Adrenal gland (tissue), 12 donors: ENCODE data around the gene LPIN1. TPM values are rescaled to one million over a fixed set of nuclear protein-coding genes. Genes with fewer than 3 reads are reported as not detected.

Experiments used
- DNase-seq, 7 donors: peaks; one replicate each; pipeline ENCODE4 v3.0.0-alpha.2; 2019 to 2020
- H3K27ac ChIP-seq, 5 donors: fragments of 200-600 bp; sonication (generic) in 4 of 5; 1 replicate in 3 of 5; 2 replicates in 2 of 5; pipeline versions ENCODE4 v1.5.1 to v1.8.0; 2016 to 2020; ENCODE audit warnings: mild to moderate bottlenecking in 1 of 5
- H3K27me3 ChIP-seq: fragments of 200-600 bp; 2 replicates; pipeline ENCODE4 v1.8.0; 2021
- H3K36me3 ChIP-seq, 2 donors: fragments of 200-600 bp; replicated peaks in 1 of 2; 1 replicate in 1 of 2; 2 replicates in 1 of 2; pipeline versions ENCODE4 v1.5.1 to v1.8.0; 2018 to 2022
- H3K4me1 ChIP-seq, 2 donors: fragments of 200-600 bp; replicated peaks in 1 of 2; 1 replicate in 1 of 2; 2 replicates in 1 of 2; pipeline versions ENCODE4 v1.5.1 to v1.8.0; 2018 to 2021
- H3K4me3 ChIP-seq, 4 donors: fragments of 200-600 bp; sonication (generic) in 3 of 4; one replicate each; pipeline ENCODE4 v1.5.1; 2016 to 2018
- H3K9me3 ChIP-seq, 3 donors: fragments of 200-600 bp; sonication (generic) in 1 of 3; replicated peaks in 1 of 3; 1 replicate in 2 of 3; 2 replicates in 1 of 3; pipeline versions ENCODE4 v1.5.1 to v1.8.0; 2016 to 2021
- POLR2A ChIP-seq, 2 donors: fragments of 450-650 bp; IDR thresholded peaks; one replicate each; pipeline ENCODE4 v1.6.1; 2017; ENCODE audit warnings: antibody characterized with exemption in 2 of 2, mild to moderate bottlenecking in 2 of 2, moderate library complexity in 1 of 2
- WGBS, 4 donors: extraction: QIAGEN DNeasy Blood & Tissue Kit in 2 of 4; methylation state at CpG; one replicate each; pipeline versions ENCODE4 v1.1.5 to v1.1.7; 2013 to 2017; 5-methylcytosine and 5-hydroxymethylcytosine counted together
- intact Hi-C, 2 donors: fragments of 100-400 bp; cut with DNase I; formaldehyde crosslinking; loops; one replicate each; pipeline versions ENCODE4 v1.14.1 to v1.15.0; 2022 to 2023
- polyA plus RNA-seq, 3 donors: library from polyadenylated mRNA; stranded (reverse); fragments of 200-250 nt in 2 of 3; fragments of 350-450 nt in 1 of 3; fragmentation: Illumina TruSeq in 1 of 3; extraction: RNeasy Lipid Tissue Mini Kit (QIAGEN cat#74804) in 1 of 3; gene quantifications; one replicate each; pipeline ENCODE4 v1.2.3, GENCODE V29; 2013 to 2014
- total RNA-seq, 9 donors: library from RNA; depleted of rRNA in 4 of 9; stranded (reverse); fragments of >200 nt in 4 of 9; fragments of 120-200 nt in 1 of 9; fragmentation: NEBNext Ultra II Directional in 1 of 9; extraction: Animal tissue kit (Norgen Biotek cat#: 25700) in 1 of 9; gene quantifications; one replicate each; pipeline versions ENCODE4 v1.1.0 to v1.2.4, GENCODE V29; 2013 to 2023
- TF ChIP-seq, protein P1 (sequence below), 6 experiments: fragments of 450-650 bp in 4 of 6; fragments of 200-600 bp in 2 of 6; sonication (generic) in 1 of 6; IDR thresholded peaks; 1 replicate in 5 of 6; 2 replicates in 1 of 6; pipeline versions ENCODE4 v1.5.1 to v1.8.0; 2016 to 2021; ENCODE audit warnings: antibody characterized with exemption in 6 of 6, mild to moderate bottlenecking in 2 of 6, moderate library complexity in 1 of 6
- donor health status: healthy with polysubstance abuse.
- donor health status: Bipolar disorder and iron deficiency.
- donor health status: DM: yes; HTN: yes; CAD: no.
- donor health status: DM: no; HTN: no; CAD: no.
- donor health status: DM: no; HTN: no; CAD: no.
- donor health status: DM: yes; HTN: yes; CAD: no.

LPIN1 gene
- total and polyA plus RNA-seq, 12 donors: 17.0 to 58.5 (median 36.8) TPM

- TF ChIP-seq, protein P1, sequence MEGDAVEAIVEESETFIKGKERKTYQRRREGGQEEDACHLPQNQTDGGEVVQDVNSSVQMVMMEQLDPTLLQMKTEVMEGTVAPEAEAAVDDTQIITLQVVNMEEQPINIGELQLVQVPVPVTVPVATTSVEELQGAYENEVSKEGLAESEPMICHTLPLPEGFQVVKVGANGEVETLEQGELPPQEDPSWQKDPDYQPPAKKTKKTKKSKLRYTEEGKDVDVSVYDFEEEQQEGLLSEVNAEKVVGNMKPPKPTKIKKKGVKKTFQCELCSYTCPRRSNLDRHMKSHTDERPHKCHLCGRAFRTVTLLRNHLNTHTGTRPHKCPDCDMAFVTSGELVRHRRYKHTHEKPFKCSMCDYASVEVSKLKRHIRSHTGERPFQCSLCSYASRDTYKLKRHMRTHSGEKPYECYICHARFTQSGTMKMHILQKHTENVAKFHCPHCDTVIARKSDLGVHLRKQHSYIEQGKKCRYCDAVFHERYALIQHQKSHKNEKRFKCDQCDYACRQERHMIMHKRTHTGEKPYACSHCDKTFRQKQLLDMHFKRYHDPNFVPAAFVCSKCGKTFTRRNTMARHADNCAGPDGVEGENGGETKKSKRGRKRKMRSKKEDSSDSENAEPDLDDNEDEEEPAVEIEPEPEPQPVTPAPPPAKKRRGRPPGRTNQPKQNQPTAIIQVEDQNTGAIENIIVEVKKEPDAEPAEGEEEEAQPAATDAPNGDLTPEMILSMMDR (IDR thresholded peaks at IDR 0.05): no peak
- TF ChIP-seq POLR2A (IDR thresholded peaks at IDR 0.05): no peak
- Histone ChIP-seq H3K36me3 (peaks cover 0 to 64% of the 10 kb centered on the region in 2 donors), H3K4me3 (no peak overlapping the region)
Measured at GRCh38 chr2:11770531-11771188, 24.2 kb downstream of the LPIN1 start.

GRCh38 chr2:11771971-11772615 lies 25.7 kb downstream of the LPIN1 start:
- no peaks in the 10 kb centered on the region for H3K4me1 ChIP-seq
- 82 to 90% (median 86%) methylated on average over 8 of the region's 8 CpGs for WGBS, 4 donors
- intact Hi-C loops: no loop called here
- H3K27me3 ChIP-seq: no peaks in the 10 kb centered on the region
- TF ChIP-seq, protein P1 (IDR thresholded peaks at IDR 0.05): no peak
- no peak for TF ChIP-seq POLR2A (IDR thresholded peaks at IDR 0.05)
- no peak overlapping the region for H3K4me3 ChIP-seq
- DNase-seq: peak in 1 of 7 donors; percentile 42
- no peak overlapping the region for H3K27ac ChIP-seq
- no peaks in the 10 kb centered on the region for H3K9me3 ChIP-seq
- peaks cover 0 to 49% of the 10 kb centered on the region in 2 donors for H3K36me3 ChIP-seq

More at GRCh38 chr2:11770531-11771188, 24.2 kb downstream of the LPIN1 start:
- 84 to 91% (median 88%) methylated on average over 6 of the region's 6 CpGs for WGBS, 4 donors
- intact Hi-C loops: no loop called here
- peak in 1 of 7 donors; percentile 1 for DNase-seq
- H3K27ac ChIP-seq: no peak overlapping the region
- no peaks in the 10 kb centered on the region for H3K4me1 ChIP-seq
- H3K27me3 ChIP-seq: no peaks in the 10 kb centered on the region
- no peaks in the 10 kb centered on the region for H3K9me3 ChIP-seq

GRCh38 chr2:11773111-11773510 lies 26.7 kb downstream of the LPIN1 start:
- Histone ChIP-seq H3K4me1 (peaks cover 0 to 2% of the 10 kb centered on the region in 2 donors), H3K4me3 (no peak overlapping the region), H3K36me3 (peaks cover 0 to 40% of the 10 kb centered on the region in 2 donors), H3K27ac (no peak overlapping the region), H3K9me3 (no peaks in the 10 kb centered on the region), H3K27me3 (no peaks in the 10 kb centered on the region)
- peak in 1 of 7 donors; percentile 51 for DNase-seq
- intact Hi-C loops: no loop called here
- 78 to 92% (median 87%) methylated on average over 10 of the region's 10 CpGs for WGBS, 4 donors
- TF ChIP-seq POLR2A (IDR thresholded peaks at IDR 0.05): no peak
- TF ChIP-seq, protein P1 (IDR thresholded peaks at IDR 0.05): no peak

DNA sequence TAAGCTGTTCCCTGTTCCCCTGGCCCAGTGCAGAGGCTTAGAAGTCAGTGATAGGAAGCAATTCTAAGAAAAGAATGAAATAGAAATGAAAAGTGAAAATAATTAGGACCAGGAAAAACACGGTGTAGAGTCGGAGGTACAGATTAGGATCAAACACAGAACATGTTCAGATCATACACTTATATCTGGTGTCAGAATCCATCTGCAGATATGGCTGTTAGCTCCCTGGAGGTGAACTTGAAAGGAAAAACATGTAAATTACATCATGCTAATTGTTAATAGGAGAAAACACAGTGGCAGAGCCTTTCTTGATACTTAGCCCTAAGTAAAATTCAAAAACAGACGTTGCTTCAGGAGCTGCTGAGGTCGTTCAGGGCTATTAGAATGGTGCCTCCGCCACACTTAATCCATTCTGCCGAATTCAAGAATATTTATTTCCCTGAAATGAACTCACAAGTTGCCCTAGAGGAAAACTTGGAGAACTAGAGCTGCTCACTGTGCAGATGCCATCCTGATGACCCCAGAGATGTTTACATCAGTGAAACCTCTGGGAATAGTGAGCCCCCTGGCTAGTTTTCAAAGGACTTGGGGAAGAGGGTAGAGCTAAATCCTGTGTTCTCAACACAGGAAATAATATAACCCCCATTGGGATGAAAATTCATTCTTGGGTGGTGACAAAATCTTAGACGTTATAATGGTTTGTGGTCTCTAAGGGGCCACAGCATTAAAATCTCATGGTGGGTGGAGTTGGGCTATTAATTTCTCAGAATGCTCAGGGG lies 27.5 kb downstream of the LPIN1 start:
- WGBS, 4 donors: 77 to 88% (median 81%) methylated on average over 7 of the region's 7 CpGs
- peak in 1 of 7 donors; percentile 28 for DNase-seq
- intact Hi-C loops: no loop called here

More for the DNA sequence above, 27.5 kb downstream of the LPIN1 start:
- Histone ChIP-seq H3K36me3 (peaks cover 0 to 35% of the 10 kb centered on the region in 2 donors), H3K27ac (peak overlapping the region in 1 of 5 donors; percentile 22), H3K4me1 (peaks cover 0 to 9% of the 10 kb centered on the region in 2 donors), H3K9me3 (no peaks in the 10 kb centered on the region), H3K4me3 (no peak overlapping the region), H3K27me3 (no peaks in the 10 kb centered on the region)
- TF ChIP-seq, protein P1 (IDR thresholded peaks at IDR 0.05): no peak
- no peak for TF ChIP-seq POLR2A (IDR thresholded peaks at IDR 0.05)
